SH-SY5Y (cell line): ENCODE measurements around the gene TMEM220.

ENCODE experiments used
- GATA2 ChIP-seq: IDR thresholded peaks from 2 replicates; pipeline ENCODE4 v1.6.1; 2011; ENCODE audit warnings: mild to moderate bottlenecking, low read depth, low read length
- GATA3 ChIP-seq: IDR thresholded peaks from 2 replicates; pipeline ENCODE4 v1.6.1; 2011; ENCODE audit warnings: low read depth, mild to moderate bottlenecking, low read length, moderate library complexity

DNA sequence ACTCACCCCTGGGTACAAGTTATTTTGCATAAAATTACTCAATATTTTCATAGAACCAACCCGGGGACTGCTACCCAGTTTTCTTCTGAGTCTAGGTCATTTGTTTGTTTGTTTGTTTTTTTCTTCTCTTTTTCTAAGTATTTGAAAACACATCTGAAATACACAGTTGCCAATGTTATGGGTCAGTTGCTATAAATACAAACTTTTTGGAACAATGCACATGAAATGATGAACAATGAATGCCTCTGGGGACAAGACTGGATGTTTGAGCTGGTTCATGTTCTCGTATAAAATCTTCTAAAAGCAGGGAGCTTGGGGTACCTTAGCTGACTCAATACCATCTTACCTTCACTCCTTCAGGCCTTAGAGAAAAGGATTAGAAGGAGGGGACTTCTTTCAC is 43.6 kb upstream of the TMEM220 start:
- TF ChIP-seq GATA2 (no peak), GATA3 (no peak)
